H1 (cell line): ENCODE data around the gene PLB1.

Source experiments
- CTCF ChIP-seq, 3 experiments: IDR thresholded peaks; 1 replicate in 2 of 3; 2 replicates in 1 of 3; pipeline versions ENCODE4 v1.5.1 to v1.6.1; 2011; ENCODE audit warnings: low read length in 3 of 3, mild to moderate bottlenecking in 3 of 3, inconsistent platforms in 2 of 3, low read depth in 1 of 3, moderate library complexity in 1 of 3; ENCODE audit not compliant: insufficient read depth in 1 of 3; ENCODE audit errors: control extremely low read depth in 1 of 3
- EP300 ChIP-seq, 2 experiments: IDR thresholded peaks; 1 replicate in 1 of 2; 2 replicates in 1 of 2; pipeline ENCODE4 v1.6.1; 2011 to 2012; ENCODE audit warnings: low read depth in 2 of 2, low read length in 2 of 2, mild to moderate bottlenecking in 2 of 2, borderline replicate concordance in 1 of 2, inconsistent platforms in 1 of 2, moderate library complexity in 1 of 2
- POLR2A ChIP-seq, 2 experiments: IDR thresholded peaks; 1 replicate in 1 of 2; 2 replicates in 1 of 2; pipeline ENCODE4 v1.6.1; 2011; ENCODE audit warnings: low read depth in 2 of 2, low read length in 2 of 2, mild to moderate bottlenecking in 2 of 2; ENCODE audit errors: control extremely low read depth in 1 of 2
- RBBP5 ChIP-seq: IDR thresholded peaks from 2 replicates; pipeline ENCODE4 v1.7.1; 2012; ENCODE audit warnings: low read depth, mild to moderate bottlenecking, inconsistent platforms, low read length, moderate library complexity, borderline replicate concordance

DNA sequence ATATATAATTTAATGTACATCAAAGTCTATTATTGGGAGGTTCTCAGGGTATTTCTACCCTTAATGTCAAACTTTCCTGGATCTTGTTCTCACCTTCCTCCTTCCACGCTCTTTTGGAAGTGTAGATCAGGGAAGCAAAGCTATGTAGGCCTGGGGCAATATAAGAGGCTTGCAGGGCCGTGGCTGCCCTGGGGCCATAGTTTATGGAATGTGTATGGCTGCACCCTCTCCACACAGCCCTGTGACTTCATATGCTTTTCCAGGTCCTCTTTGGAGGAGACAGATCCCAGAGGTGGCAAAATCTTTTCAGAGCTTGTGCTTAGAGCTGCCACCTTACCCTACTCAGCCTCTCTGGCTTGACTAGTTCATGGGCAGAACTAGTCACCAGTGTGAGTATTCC, 82.9 kb downstream of the PLB1 start:
- no peak for TF ChIP-seq CTCF (IDR thresholded peaks at IDR 0.05; ENCODE audit: control extremely low read depth in 1 of 3, insufficient read depth in 1 of 3, low read depth in 1 of 3, low read length in 3 of 3)
- no peak for TF ChIP-seq POLR2A (IDR thresholded peaks at IDR 0.05; ENCODE audit: control extremely low read depth in 1 of 2, low read depth in 2 of 2, low read length in 2 of 2)
- no peak for TF ChIP-seq EP300 (IDR thresholded peaks at IDR 0.05; ENCODE audit: borderline replicate concordance in 1 of 2, low read depth in 2 of 2, low read length in 2 of 2)
- no peak for TF ChIP-seq RBBP5
